ENCODE results near the gene QKI.
"Not testable (repeated sequence)": the region's sequence is repeated elsewhere in the genome, so short reads cannot be mapped to it uniquely, and the experiment has no call there.

The QKI gene

DNA sequence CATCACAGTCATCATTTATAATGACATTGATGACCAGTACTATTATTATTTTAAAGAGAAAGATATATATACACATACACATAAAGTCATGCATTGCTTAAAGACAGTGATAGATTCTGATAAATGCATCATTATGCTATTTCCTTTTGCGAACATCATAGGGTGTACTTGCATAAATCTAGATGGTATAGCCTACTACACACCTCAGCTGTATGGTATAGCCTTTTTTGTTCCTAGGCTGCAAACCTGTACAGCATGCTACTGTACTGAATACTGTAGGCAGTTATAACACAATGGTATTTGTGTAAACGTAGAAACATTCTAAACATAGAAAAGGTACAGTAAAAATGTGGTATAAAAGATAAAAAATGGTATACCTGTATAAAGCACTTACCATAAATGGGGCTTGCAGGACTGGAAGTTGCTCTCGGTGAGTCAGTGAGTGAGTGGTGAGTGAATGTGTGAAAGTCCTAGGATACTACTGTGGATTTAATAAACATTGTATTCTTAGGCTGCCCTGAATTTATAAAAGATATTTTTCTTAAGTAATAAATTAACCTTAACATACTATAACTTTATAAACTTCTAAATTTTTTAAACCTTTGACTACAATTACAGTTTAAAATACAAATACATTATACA is 23.9 kb downstream of the QKI start:
- DNase-seq (ENCODE audit: low read depth in 1 of 2, low spot score in 1 of 2) = no peak

DNA sequence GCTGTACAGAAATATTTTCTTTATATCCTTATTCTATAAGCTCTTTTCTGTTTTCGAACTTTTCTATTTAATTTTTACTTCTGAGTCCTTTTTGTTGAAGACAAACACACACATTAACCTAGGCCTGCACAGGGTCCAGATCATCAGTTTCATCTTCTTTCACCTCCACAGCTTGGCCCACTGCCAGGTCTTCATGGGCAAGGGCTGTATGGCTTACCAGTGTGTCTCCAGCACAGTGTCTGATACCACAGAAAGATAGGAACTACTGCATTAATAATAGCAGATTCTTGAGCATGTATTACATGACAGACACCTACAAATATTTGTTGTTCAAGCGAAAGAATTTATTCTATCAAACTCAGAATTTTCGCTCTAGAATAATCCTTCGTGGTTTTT is 24.4 kb downstream of the QKI start:
- DNase-seq (ENCODE audit: low read depth in 1 of 2, low spot score in 1 of 2) = no peak

- DNase-seq (ENCODE audit: low read depth in 1 of 2, low spot score in 1 of 2) = not testable (repeated sequence)
Observed at GRCh38 chr6:163439390-163439789, 24.9 kb downstream of the QKI start.

DNA sequence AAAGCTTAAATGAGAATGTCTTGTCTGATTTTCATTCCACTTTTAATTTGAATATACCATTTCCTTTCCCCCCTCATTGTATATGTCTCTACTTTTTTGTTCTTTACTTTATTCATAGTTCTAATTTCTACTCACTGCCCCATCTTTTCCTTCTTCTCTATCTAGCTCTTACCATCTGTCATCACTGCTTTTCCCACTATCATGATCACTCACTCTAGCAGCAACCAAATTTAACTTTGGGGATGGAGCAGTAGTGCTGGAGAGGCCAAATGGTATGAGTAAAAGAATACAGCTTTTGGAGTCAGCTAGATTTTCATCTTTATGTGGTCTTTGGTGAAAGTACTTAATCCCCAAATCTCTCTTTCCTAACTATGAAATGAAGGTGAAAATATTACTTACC is 25.5 kb downstream of the QKI start:
- no peak for DNase-seq (ENCODE audit: low read depth in 1 of 2, low spot score in 1 of 2)

DNA sequence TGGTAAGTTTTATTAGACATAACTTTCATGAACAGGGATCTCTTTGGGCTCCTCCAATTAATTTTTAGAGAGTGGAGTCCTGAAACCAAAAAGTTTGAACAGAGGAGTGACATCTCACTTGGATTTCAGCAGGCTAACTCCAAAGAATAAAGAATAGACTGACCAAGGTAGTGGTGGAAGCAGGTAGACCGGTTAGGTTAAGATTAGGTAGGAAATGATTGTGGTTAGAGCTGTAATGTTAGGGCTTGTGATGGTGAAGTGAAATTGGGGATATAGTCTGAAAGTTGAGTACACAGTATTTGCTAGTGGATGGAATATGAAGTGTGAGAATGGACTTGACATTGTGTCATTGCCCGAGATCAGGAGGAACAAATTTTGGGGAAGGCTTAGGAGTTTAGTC is 27.8 kb downstream of the QKI start:
- no peak for DNase-seq (ENCODE audit: low read depth in 1 of 2, low spot score in 1 of 2)

GRCh38 chr6:163444077-163444476 is 29.6 kb downstream of the QKI start:
- DNase-seq (ENCODE audit: low read depth in 1 of 2, low spot score in 1 of 2) = no peak

DNA sequence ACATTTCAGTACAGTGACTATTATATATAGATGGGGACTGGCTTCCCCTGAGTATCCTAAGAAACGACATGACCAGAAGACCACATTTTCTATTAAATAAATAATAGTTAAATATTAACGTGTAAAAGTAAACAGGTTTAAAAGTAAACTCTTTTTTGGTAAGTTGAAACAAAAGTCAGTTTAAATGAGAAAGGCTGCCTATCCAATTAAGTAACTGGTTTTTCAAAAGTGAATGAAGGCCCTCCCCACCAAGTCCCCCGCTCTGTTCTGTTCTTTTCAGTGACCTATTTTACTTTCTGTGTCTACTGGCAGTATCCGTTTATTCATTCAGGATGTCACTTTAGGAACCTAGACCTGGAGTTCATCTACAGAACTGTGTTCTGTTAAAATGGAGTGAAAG is 32.0 kb downstream of the QKI start:
- no peak for DNase-seq (ENCODE audit: low read depth in 1 of 2, low spot score in 1 of 2)

DNA sequence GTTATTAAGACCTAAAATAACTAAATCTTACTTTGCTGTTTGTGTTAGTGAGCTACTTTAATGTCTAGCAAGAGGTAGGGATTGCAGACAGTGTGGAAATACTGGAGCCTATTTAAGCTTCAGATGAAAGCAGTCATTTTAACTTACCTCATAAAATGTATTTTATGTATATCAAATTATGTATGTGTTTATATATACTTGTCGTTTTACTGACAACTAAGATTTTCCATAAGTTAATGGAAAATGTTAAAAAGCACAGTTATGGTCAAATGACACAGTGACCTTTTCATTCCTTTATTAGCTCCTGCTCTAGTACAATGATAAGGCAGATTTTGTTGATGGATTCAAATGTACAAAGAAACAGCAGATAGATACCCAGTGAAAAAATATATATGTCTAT is 34.6 kb downstream of the QKI start:
- DNase-seq (ENCODE audit: low read depth in 1 of 2, low spot score in 1 of 2) = no peak

DNA sequence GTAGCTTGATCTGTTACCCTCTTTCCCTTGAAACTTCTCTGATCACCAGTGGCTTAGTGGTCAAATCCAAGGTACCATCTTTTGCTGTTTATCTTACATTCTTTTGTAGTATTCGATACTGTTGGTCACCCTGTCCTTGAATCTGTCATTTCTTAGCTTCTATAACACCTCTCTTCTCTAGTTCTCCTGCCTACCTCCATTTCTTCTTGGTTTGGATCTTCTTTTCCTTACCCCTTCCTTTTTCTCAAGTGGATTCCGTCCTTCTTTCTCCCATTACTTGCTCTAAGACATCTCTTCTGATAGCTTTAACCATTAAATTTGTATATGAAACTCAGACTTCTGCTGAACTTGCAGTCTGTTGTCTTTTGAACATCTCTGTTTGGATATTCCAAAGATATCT is 39.9 kb downstream of the QKI start:
- no peak for DNase-seq (ENCODE audit: low read depth in 1 of 2, low spot score in 1 of 2)

- no peak for DNase-seq (ENCODE audit: low read depth in 1 of 2, low spot score in 1 of 2)
Observed at GRCh38 chr6:163455552-163455951, 41.0 kb downstream of the QKI start.

GRCh38 chr6:163457637-163458561 is 43.4 kb downstream of the QKI start:
- DNase-seq (ENCODE audit: low read depth in 1 of 2, low spot score in 1 of 2) = no peak

DNA sequence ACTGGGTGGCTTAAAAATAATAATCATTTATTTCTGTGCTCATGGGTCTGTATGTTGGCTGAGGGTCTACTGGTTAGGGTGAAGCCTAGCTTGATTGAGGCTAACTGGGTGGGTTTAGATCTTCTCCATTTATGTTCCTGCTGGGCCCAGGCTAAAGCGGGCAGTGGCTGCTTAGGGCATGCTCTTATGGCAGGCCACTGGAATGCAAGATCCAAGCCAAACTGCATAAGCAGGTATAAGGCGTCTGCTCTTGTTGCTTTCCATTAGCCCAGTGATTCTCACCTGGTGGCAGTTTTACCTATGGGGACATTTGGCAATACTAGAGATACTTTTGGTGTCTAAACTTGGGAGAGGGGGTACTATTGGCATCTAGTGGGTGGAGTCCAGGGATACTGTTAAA is 44.5 kb downstream of the QKI start:
- no peak for DNase-seq (ENCODE audit: low read depth in 1 of 2, low spot score in 1 of 2)

DNA sequence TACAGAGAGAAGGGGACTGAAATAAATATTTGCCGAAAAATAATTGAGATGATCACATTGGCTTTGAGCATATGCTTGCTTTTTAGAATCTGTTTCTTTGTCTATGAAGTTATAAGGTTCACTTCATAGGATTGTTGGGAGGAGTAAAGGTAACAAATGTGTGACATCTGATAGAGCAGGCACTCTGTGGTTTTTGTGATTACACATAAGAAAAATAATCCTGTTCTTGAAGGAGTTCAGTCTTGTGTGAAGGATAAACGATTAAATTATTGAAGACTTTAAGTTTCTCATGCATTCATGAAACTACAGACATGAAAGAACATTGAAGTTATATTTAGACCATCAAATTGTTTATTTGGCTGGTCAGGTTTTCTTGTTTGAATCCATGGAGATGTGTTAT is 45.0 kb downstream of the QKI start:
- DNase-seq (ENCODE audit: low read depth in 1 of 2, low spot score in 1 of 2) = no peak

DNA sequence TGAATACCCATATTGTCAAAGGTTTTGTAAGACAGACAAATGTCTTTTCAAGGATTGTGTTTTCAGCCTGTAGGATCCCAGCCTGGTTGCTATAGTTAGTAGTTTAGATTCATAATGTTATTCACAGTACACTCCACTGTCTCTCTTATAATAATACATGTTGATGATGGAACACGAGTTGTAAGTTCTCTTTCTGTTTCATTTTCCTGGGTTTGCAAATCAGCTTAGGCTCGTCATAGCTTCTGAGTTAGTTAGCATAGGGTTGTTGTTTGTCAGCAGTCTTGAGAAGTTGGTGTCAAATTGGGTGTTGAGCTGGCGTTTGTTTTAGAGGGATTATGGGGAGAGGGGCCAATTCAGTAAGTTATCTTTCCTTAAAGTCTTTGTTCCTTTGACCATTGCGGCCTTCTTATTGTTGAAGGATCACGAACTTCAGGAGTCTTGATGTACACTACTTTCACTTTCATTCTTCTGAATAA is 45.8 kb downstream of the QKI start:
- no peak for DNase-seq (ENCODE audit: low read depth in 1 of 2, low spot score in 1 of 2)

GRCh38 chr6:163461696-163462095 is 47.2 kb downstream of the QKI start:
- no peak for DNase-seq (ENCODE audit: low read depth in 1 of 2, low spot score in 1 of 2)

DNA sequence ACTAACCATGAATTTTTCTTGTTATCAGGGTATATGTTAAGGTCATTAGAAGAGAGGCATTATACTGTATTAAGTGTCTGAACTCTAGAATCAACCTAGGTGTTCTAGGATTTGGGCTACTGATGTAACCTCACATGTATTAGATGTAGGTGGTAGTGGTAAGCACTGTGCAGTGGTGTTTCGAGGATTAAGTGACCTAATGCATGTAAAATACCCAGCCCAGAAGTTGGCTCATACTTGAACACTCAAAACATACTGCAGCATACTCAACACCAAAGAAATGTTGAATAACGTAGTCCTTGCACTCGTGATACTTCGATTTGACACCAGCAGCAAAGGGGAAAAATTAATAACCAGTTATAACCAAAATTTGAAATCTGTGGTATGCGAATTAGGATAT is 48.7 kb downstream of the QKI start:
- DNase-seq (ENCODE audit: low read depth in 1 of 2, low spot score in 1 of 2) = no peak

DNA sequence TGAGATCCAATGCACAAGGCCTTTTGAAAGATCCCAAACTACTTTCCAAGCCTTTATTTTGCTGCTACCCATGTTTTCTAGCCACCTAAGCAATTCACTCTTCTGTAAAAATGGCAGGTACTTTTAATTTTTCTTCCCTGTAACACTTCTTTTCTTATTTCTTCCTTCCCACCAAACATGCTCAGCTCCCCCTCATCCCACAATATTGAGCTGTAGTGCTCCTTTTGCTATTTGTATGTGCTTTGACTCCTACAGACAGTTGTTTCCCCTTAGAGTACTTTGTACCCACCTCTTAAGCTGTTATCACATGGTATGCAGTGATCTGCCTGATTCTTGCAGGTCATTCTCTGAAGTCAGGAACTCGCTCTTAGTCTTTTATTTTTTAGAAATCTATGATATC is 49.3 kb downstream of the QKI start:
- no peak for DNase-seq (ENCODE audit: low read depth in 1 of 2, low spot score in 1 of 2)

DNA sequence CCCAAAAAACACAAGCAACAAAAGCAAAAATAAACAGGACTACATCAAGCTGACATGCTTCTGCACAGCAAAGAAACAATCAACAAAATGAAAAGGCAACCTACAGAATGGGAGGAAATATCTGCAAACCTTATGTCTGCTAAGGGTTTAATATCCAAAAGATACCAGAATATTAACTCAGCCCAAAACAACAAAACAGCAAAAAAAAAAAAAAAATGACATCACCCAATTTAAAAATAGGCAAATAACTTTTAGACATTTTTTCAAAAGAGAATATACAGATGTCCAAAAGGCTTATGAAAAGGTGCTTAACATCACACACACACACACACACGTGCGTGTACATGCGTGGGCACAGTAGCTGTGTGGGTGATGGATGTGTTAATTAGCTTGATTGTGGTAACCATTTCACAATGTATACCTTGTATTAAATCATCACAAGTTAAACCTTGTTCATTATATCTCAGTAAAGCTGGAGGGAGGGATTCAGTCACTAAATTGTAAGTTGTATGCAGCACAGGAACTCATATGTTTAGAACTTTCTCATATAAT is 52.4 kb downstream of the QKI start:
- DNase-seq (ENCODE audit: low read depth in 1 of 2, low spot score in 1 of 2) = no peak

GRCh38 chr6:163468738-163469137 is 54.2 kb downstream of the QKI start:
- no peak for DNase-seq (ENCODE audit: low read depth in 1 of 2, low spot score in 1 of 2)

DNA sequence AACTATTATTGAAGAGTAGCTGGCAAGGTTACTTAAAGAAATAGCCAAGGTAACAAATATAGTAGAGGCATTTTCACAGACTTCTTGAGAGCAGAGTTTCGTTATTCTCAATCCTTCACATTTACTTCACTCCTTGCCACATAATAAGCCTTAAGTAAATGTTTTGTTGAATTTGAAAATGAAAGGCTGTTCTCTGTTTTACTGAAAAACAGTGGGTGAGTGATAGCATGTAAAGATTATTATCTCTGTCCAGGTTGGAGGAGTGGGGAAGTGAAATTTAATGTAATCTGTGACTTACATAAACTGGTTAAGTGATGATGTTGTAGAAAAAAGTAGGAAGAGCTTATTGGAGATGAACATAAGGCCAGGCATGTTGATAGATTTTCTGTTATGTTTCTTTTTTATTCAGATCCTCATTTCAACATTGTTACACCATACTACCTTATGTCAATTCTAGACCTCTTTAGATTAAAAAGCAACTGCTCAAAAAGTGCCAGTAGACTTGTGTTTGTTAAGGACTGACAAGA is 55.0 kb downstream of the QKI start:
- DNase-seq (ENCODE audit: low read depth in 1 of 2, low spot score in 1 of 2) = no peak

DNA sequence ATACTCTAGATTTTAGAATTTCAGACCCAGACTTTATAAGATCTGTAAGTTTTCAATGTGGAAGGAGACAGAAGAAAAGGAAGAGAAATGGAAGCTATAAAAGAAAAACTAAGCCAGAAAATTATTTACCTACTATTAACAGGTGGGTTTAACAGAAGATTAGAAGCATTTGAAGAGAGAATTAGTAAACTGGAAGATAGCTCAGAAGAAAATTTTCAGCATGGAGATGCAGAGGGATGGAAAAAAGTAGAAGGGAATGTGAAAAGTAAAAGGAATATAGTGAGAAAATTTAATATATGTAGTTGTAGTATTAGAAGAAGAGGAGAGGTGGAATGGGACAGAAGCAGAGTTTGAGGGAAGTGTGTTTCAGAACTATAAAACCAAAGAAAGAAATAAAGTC is 56.1 kb downstream of the QKI start:
- no peak for DNase-seq (ENCODE audit: low read depth in 1 of 2, low spot score in 1 of 2)

GRCh38 chr6:163474581-163474980 is 60.1 kb downstream of the QKI start:
- DNase-seq (ENCODE audit: low read depth in 1 of 2, low spot score in 1 of 2) = no peak

Data from activated T-helper 1 cell treated with anti-CD3 and anti-CD28 coated beads, Interleukin-2, amount 50 U/mL, for 16 hours (primary cell).